GM19043 (cell line): Measurements from ENCODE around the gene NCR1.
"Not testable (repeated sequence)": the region's sequence is repeated elsewhere in the genome, so short reads cannot be mapped to it uniquely, and the experiment has no call there.

ENCODE experiments used
- ATAC-seq: cut with Tn5 transposase; IDR thresholded peaks from one replicate; pipeline ENCODE4 v1.9.1; 2021; ENCODE audit warnings: low read depth; ENCODE audit not compliant: unreplicated experiment

Gene NCR1

DNA sequence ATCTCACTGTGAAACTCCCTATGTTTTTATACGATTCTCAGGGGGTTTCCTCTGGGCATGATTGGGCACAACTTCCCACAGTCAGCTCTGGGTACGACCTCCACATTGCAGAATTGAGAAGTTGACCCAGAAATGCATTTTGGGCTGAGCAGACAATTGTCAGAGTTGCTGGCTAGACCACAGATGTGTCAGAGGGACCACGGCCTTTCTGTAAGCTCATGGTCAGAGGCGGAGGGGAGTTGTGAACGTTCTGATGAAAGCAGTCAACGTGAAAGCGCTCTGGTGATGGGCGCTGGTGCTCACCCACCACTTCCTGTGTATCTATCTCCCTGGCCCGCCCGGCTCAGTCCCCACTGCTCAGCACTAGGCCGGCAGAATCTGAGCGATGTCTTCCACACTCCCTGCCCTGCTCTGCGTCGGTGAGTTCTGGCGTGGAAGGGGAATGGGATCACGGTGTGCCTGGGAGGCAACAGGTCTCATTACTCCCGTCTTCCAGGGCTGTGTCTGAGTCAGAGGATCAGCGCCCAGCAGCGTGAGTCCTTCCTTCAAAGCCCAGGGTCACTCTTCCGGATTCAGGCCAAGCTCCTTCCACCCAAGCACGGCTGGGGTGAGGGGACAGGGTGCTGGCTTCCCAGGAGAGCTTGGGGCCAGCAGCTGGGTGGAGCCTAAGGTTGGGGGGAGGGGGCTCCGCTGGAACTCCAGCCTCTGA lies at the start of gene NCR1:
TSS of gene NCR1 (plus strand) at position 346 of the 709 bp plus-strand sequence. CDS start at position 386, 40 bp downstream.
- no peak for ATAC-seq

DNA sequence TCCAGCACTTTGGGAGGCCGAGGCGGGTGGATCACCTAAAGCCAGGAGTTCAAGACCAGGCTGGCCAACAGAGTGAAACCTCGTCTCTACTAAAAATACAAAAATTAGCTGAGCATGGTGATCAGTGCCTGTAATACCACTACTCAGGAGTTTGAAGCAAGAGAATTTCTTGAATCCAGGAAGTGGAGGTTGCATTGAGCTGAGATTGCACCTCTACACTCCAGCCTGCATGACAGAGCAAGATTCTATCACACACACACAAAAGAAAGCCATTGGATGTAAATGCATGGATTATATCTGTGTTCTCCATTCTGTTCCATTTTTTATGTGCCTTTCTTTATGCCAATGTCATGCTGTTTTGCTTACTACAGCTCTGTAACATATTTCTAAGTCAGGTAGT lies 47.5 kb upstream of the NCR1 start:
- not testable (repeated sequence) for ATAC-seq

- ATAC-seq = not testable (repeated sequence)
Observed at GRCh38 chr19:54859421-54859820, 46.5 kb upstream of the NCR1 start.

- ATAC-seq = not testable (repeated sequence)
Observed at GRCh38 chr19:54863459-54863858, 42.5 kb upstream of the NCR1 start.

- ATAC-seq = no peak
Observed at GRCh38 chr19:54871696-54872095, 34.3 kb upstream of the NCR1 start.

DNA sequence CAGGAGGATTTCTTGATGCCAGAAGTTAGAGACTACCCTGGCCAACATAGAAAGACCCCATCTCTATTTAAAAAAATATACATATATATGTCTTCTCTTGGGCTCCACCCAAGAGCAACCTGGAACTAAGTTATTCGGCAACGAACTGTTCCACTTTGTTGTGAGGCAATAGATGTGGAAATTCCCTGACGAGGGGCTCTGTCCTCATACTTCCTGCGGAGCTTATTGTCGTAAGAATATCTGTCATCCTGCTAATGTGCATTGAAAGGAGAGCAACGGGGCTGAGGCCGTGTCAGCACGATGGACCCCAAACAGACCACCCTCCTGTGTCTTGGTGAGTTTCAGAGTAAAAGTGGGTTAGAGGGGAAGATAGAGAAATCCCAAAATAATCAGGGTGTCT lies 32.0 kb upstream of the NCR1 start, which contains the start of gene FCAR:
TSS of gene FCAR (plus strand) at position 246 of the 400 bp plus-strand sequence. CDS start at position 301, 55 bp downstream.
- no peak for ATAC-seq

DNA sequence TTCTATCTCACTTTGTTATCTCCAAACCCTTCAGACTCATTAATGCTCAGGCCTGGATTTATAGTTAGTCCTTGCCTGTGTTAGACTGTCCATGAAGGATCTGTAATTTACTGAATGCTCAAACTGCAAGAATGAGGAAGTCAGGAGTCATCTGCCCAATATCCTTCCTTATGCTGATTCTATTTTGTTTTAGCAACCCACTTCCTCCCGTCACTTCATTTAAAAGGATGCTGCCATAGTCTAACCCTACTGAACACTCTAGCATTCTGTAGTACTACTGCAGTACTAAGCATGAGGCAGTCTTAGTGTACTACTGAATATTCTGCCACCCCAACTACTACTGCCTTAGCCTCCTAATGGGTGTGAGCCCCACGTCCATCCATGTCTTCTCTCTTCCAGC lies 30.4 kb upstream of the NCR1 start:
- ATAC-seq = no peak

DNA sequence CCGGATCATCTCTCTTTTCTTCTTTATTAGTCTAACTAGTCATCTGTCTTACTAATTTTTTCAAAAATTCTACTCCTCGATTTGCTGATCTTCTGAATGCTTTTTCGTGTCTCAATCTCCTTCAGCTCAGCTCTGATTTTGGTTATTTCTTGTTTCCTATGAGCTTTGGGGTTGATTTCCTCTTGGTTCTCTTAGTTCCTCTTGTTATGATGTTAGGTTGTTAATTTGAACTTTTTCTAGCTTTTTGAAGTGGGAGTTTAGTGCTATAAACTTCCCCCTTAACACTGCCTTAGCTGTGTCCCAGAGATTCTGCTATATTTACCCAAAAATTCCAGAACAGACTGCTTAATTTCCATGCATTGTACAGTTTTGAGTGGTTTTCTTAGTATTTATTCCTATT lies 28.5 kb upstream of the NCR1 start:
- ATAC-seq = no peak

- no peak for ATAC-seq
Observed at GRCh38 chr19:54881884-54882283, 24.1 kb upstream of the NCR1 start.

- no peak for ATAC-seq
Observed at GRCh38 chr19:54882758-54883157, 23.2 kb upstream of the NCR1 start.

DNA sequence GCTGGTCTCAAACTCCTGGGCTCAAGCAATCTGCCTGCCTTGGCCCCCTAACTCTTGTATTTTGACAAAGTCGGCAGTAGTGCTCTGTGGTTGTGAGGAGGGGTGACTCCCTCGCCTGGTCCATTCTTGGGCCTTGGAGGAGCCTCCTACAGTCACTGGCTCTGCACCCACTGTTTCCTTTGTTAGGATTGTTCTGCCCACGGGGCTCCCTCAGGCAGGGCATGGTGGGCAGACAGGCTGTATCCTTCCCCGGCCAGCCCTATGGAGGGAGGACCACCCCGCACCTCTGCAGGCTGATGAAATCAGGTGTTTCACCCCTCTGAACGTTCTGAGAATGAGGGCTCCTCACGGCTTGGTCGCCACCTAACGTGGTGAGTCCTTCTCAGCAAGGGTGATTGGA lies 22.7 kb upstream of the NCR1 start:
- no peak for ATAC-seq

DNA sequence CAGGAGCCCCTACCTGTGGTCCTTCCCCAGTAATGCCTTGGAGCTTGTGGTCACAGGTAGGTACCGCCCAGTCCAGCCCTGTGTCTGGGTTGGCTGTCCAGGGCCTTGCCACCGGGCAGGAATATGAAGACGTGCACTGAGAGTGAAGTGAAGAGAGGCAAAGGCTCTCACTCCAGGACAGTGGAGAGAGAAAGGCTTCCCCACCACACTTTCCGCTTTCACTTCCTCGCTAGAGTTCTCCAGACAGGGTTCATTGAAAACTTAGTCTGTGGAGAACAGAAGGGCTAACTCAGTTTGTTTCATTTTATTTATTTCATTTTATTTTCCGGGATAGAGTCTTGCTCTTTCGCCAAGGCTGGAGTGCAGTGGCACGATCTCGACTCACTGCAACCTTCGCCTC lies 17.7 kb upstream of the NCR1 start:
- ATAC-seq = no peak

GRCh38 chr19:54889566-54889965 lies 16.4 kb upstream of the NCR1 start:
- no peak for ATAC-seq

DNA sequence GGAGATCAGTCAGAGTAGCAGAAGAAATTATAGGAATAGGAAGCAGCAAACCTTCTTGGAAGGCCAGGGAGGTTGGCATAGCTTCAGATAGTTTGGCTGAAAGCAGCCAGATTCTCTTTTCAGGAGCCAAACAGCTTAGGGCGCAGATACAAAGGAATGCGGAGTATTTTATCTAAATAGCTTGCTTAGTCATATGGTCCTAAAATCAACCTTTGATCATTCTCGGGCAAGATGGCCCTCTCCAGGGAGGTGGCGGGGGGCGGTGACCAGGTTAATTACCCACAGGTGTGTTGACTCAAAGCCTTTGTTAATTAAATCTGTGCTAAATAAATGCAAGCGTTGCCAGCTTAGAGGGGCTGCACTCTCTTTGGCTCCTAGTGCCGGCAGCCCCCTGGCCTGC lies 12.5 kb upstream of the NCR1 start:
- ATAC-seq = no peak

GRCh38 chr19:54894106-54894505 lies 11.8 kb upstream of the NCR1 start:
- ATAC-seq = not testable (repeated sequence)

- ATAC-seq = no peak
Observed at GRCh38 chr19:54896036-54896435, 9.9 kb upstream of the NCR1 start.

DNA sequence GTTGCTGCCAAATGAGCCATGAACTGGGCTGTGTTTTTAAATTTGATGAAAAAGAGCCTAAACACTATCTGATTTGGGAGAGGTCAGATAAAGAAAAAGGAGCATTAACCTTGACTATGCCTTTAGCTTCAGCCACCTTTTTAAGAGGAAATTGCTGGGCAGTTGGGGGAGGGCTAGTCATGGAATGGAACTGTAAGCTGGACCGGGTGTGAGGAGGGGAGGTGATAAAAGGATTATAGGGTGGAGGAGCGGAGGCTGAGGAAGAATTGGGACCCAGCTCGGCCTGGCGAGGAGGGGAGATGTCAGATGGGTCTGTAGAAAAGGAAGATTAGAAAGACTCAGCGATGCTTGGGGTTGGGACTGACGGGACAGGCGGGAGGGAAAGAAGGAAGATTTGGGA lies 7.3 kb upstream of the NCR1 start:
- ATAC-seq = not testable (repeated sequence)

GRCh38 chr19:54899646-54900045 lies 6.3 kb upstream of the NCR1 start:
- ATAC-seq = not testable (repeated sequence)

- not testable (repeated sequence) for ATAC-seq
Observed at GRCh38 chr19:54901153-54901552, 4.8 kb upstream of the NCR1 start.

DNA sequence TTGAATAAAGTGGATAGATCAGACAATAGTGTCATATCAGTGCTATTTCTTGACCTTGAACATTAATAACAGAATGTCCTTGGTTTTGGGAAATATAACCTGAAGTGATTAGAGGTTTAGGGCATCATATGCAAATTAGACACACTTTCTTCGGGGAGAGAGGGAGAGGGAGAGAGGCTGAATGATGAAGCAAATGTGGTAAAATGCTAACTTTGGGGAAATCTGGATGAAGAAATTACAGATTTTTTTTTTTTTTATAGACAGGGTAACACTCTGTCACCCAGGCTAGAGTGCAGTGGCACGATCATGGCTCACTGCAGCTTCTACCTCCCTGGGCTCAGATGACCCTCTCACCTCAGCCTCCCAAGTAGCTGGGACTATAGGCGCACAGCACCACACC lies 3.9 kb upstream of the NCR1 start:
- ATAC-seq = no peak

- no peak for ATAC-seq
Observed at GRCh38 chr19:54903303-54903702, 2.6 kb upstream of the NCR1 start.

DNA sequence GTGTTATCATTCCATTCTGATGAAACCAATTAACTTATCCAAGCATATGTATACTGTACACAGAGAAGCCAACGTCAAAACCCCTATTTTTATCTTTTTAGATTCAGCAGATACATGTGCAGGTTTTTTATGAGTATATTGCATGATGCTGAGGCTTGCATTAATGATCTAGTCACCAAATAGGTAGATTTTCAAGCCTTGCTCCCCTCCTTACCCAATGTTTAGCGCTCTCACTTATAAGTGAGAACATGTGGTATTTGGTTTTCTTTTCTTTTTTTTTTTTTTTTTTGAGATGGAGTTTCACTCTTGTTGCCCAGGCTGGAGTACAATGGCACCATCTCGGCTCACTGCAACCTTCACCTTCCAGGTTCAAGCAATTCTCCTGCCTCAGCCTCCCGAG lies 1.7 kb upstream of the NCR1 start:
- ATAC-seq = not testable (repeated sequence)

GRCh38 chr19:54905421-54905802 lies 536 bp upstream of the NCR1 start:
- no peak for ATAC-seq
